OCI-LY1 (cell line): ENCODE results near the gene ASH1L.

Experiments
- H2AFZ ChIP-seq: fragments of 200-600 bp; sonication (generic), shearing (Covaris generic); 2 replicates; pipeline ENCODE4 v1.6.0; 2014; ENCODE audit warnings: antibody characterized with exemption, mild to moderate bottlenecking, low read length
- H3F3A ChIP-seq: fragments of 200-600 bp; sonication (generic), shearing (Covaris generic); 2 replicates; pipeline ENCODE4 v1.6.0; 2014; ENCODE audit warnings: mild to moderate bottlenecking, antibody characterized with exemption, low read length, moderate library complexity; ENCODE audit not compliant: insufficient read depth
- H3K27ac ChIP-seq: fragments of 200-600 bp; sonication (generic); 2 replicates; pipeline ENCODE4 v1.5.1; 2014; ENCODE audit warnings: low read length, mixed run types, mild to moderate bottlenecking, low read depth; ENCODE audit not compliant: poor library complexity, severe bottlenecking
- H3K27me3 ChIP-seq: fragments of 200-600 bp; sonication (generic); 2 replicates; pipeline ENCODE4 v1.6.0; 2014; ENCODE audit warnings: antibody characterized with exemption, mild to moderate bottlenecking, low read length, moderate library complexity; ENCODE audit not compliant: insufficient read depth
- H3K36me3 ChIP-seq: fragments of 200-600 bp; sonication (generic); 2 replicates; pipeline ENCODE4 v1.6.1; 2014; ENCODE audit warnings: mild to moderate bottlenecking, antibody characterized with exemption, low read length, moderate library complexity, mixed read lengths; ENCODE audit not compliant: insufficient read depth
- H3K4me1 ChIP-seq: fragments of 200-600 bp; sonication (generic); 2 replicates; pipeline ENCODE4 v1.5.1; 2014; ENCODE audit warnings: mild to moderate bottlenecking, low read length, moderate library complexity; ENCODE audit not compliant: insufficient read depth, severe bottlenecking
- H3K4me2 ChIP-seq: fragments of 200-600 bp; sonication (generic), shearing (Covaris generic); 2 replicates; pipeline ENCODE4 v1.6.1; 2014; ENCODE audit warnings: low read length
- H3K4me3 ChIP-seq: fragments of 200-600 bp; sonication (generic); 2 replicates; pipeline ENCODE4 v1.5.1; 2014; ENCODE audit warnings: low read length, low read depth, mild to moderate bottlenecking, mixed read lengths; ENCODE audit not compliant: poor library complexity, severe bottlenecking
- H3K79me2 ChIP-seq: fragments of 200-600 bp; shearing (Covaris generic); 2 replicates; pipeline ENCODE4 v1.6.1; 2016; ENCODE audit warnings: mixed run types, low read length, mixed read lengths; ENCODE audit not compliant: insufficient read depth
- H3K9ac ChIP-seq: fragments of 200-600 bp; sonication (generic), shearing (Covaris generic); 2 replicates; pipeline ENCODE4 v1.6.1; 2014; ENCODE audit warnings: mild to moderate bottlenecking, low read length, mixed read lengths
- H3K9me2 ChIP-seq: fragments of 200-600 bp; sonication (generic), shearing (Covaris generic); 2 replicates; pipeline ENCODE4 v1.6.1; 2014; ENCODE audit warnings: low read depth, mild to moderate bottlenecking, low read length, mixed read lengths
- H3K9me3 ChIP-seq: fragments of 200-600 bp; shearing (Covaris generic); 2 replicates; pipeline ENCODE4 v1.6.1; 2014; ENCODE audit warnings: low read length, mixed read lengths
- H4K20me1 ChIP-seq: fragments of 200-600 bp; sonication (generic), shearing (Covaris generic); 2 replicates; pipeline ENCODE4 v1.6.0; 2016; ENCODE audit warnings: mild to moderate bottlenecking, low read length; ENCODE audit not compliant: insufficient read depth
- EZH2 ChIP-seq: fragments of 200-600 bp; sonication (generic), shearing (Covaris generic); IDR thresholded peaks from 2 replicates; pipeline ENCODE4 v1.8.0; 2017; ENCODE audit warnings: borderline replicate concordance, mixed run types, mild to moderate bottlenecking, antibody characterized with exemption, low read length, moderate library complexity, mixed read lengths
- TF ChIP-seq, protein P1 (sequence below): fragments of 200-600 bp; sonication (generic), shearing (Covaris generic); IDR thresholded peaks from 2 replicates; pipeline ENCODE4 v1.5.1; 2017; ENCODE audit warnings: mild to moderate bottlenecking, antibody characterized with exemption, low read length, moderate library complexity, mixed read lengths

ASH1L gene

DNA sequence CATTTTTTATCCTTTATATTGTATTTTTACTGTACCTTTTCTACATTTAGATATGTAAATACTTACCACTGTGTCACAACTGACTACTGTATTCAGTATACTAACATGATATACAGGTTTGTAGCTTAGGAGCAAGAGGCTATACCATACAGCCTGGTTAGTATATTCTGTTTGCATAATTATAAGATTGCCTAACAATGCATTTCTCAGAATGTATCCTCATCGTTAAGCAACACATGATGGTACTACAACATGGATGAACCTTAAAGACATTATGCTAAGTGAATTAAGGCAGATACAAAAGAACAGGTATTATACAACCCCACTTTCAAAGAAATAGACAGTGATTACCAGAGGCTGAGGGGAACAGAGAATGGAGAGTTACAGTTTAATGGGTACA, 179.2 kb downstream of the ASH1L start:
- Histone ChIP-seq H3K9ac (no peak overlapping the region), H3K27me3 (no peaks in the 10 kb centered on the region), H2AFZ (no peak overlapping the region), H3K9me3 (0 out of 2 replicates have a peak, but pooled peaks cover 2% of the 10 kb centered on the region), H3K4me3 (no peak overlapping the region), H3K27ac (no peak overlapping the region), H3K4me1 (peaks cover 11% of the 10 kb centered on the region), H3K36me3 (peaks cover 57% of the 10 kb centered on the region), H4K20me1 (no peaks in the 10 kb centered on the region), H3K79me2 (0 out of 2 replicates have a peak, but pooled peaks cover under 1% of the 10 kb centered on the region), H3F3A (peaks cover 5% of the 10 kb centered on the region; the same call in 1 of the 2 replicates), H3K4me2 (no peak overlapping the region), H3K9me2 (no peaks in the 10 kb centered on the region)
- TF ChIP-seq, protein P1, sequence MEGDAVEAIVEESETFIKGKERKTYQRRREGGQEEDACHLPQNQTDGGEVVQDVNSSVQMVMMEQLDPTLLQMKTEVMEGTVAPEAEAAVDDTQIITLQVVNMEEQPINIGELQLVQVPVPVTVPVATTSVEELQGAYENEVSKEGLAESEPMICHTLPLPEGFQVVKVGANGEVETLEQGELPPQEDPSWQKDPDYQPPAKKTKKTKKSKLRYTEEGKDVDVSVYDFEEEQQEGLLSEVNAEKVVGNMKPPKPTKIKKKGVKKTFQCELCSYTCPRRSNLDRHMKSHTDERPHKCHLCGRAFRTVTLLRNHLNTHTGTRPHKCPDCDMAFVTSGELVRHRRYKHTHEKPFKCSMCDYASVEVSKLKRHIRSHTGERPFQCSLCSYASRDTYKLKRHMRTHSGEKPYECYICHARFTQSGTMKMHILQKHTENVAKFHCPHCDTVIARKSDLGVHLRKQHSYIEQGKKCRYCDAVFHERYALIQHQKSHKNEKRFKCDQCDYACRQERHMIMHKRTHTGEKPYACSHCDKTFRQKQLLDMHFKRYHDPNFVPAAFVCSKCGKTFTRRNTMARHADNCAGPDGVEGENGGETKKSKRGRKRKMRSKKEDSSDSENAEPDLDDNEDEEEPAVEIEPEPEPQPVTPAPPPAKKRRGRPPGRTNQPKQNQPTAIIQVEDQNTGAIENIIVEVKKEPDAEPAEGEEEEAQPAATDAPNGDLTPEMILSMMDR = no peak
- no peak for TF ChIP-seq EZH2

DNA sequence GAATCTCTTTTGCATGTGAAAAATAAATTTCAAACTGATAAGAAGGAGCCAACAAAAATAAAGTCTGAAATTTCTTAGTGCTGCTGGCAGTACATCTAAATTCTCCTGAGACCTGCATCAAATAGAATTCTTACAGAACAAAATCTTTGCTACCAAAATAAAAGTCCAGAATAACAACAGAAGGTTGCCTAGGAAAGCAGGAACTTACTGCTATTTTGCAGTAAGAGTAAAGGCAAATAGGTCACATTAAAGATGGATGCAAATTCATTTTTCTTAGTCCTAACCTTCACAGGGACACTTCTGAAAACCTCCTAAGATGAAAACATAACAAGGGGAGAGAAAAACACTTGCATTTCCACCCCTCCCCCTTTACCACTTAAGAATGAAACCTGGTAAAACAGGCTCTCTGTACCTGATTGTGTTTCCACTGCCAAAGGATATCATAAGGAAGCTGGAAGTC, 182.9 kb downstream of the ASH1L start:
- H3K9me2 ChIP-seq = no peaks in the 10 kb centered on the region
- no peak overlapping the region for H2AFZ ChIP-seq
- H4K20me1 ChIP-seq = no peaks in the 10 kb centered on the region
- no peak overlapping the region for H3K4me3 ChIP-seq
- H3K9ac ChIP-seq = no peak overlapping the region
- H3K27ac ChIP-seq = peak overlapping the region; percentile 14
- no peaks in the 10 kb centered on the region for H3K27me3 ChIP-seq
- no peak overlapping the region for H3K4me2 ChIP-seq
- H3K36me3 ChIP-seq = peaks cover 63% of the 10 kb centered on the region
- peaks cover 11% of the 10 kb centered on the region for H3K4me1 ChIP-seq
- no peak for TF ChIP-seq EZH2
- TF ChIP-seq, protein P1 = no peak
- H3F3A ChIP-seq = peaks cover 5% of the 10 kb centered on the region; the same call in 1 of the 2 replicates
- H3K9me3 ChIP-seq = no peaks in the 10 kb centered on the region
- 0 out of 2 replicates have a peak, but pooled peaks cover 3% of the 10 kb centered on the region for H3K79me2 ChIP-seq

DNA sequence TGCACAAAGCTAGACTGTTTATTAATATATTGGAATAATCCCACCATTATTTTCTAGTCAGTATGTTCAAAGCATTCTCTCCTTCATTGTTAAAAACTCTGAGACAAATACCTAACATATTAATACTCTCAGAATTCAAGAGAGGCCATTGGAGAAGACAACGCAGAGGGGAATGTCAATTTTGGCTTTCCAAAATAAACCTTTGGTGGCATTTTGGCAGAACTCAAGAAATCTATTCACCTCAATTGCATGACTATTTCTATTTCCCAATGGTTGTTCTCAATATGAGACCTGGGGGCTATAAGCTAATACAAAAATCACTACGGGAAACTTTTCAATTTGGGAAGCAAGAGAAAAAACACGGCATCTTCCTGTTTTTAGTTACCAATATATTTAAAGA, 183.4 kb downstream of the ASH1L start:
- no peak overlapping the region for H3K4me3 ChIP-seq
- no peaks in the 10 kb centered on the region for H4K20me1 ChIP-seq
- TF ChIP-seq, protein P1 = no peak
- no peak for TF ChIP-seq EZH2
- H3K36me3 ChIP-seq = peaks cover 68% of the 10 kb centered on the region
- H3K79me2 ChIP-seq = 0 out of 2 replicates have a peak, but pooled peaks cover 3% of the 10 kb centered on the region
- H3F3A ChIP-seq = peaks cover 2% of the 10 kb centered on the region; the same call in 1 of the 2 replicates
- peaks cover 11% of the 10 kb centered on the region for H3K4me1 ChIP-seq
- peak overlapping the region; percentile 14 for H3K27ac ChIP-seq
- no peak overlapping the region for H2AFZ ChIP-seq
- H3K9me3 ChIP-seq = no peaks in the 10 kb centered on the region
- H3K9ac ChIP-seq = no peak overlapping the region
- no peaks in the 10 kb centered on the region for H3K27me3 ChIP-seq
- no peaks in the 10 kb centered on the region for H3K9me2 ChIP-seq
- no peak overlapping the region for H3K4me2 ChIP-seq
